ENCODE data around the gene PHLDA1. TPM values are rescaled to one million over a fixed set of nuclear protein-coding genes. Genes with fewer than 3 reads are reported as not detected.

The PHLDA1 gene
- total and polyA plus RNA-seq, 10 of the 15 experiments (the other 5 are each of a cell fraction or from before 2014, with no cell fraction given), result 0.66 to 14.2 (median 1.3) TPM

- Histone ChIP-seq H3K27me3 (replicated peaks in 1 of 2; ENCODE audit: control insufficient read depth in 2 of 2, insufficient read depth in 2 of 2, low read length in 1 of 2) (no peaks in the 10 kb centered on the region; a peak in 1 of 4 replicates), H2AFZ (ENCODE audit: control insufficient read depth, low read depth, low read length) (no peak overlapping the region), H3K9me3 (replicated peaks; ENCODE audit: control insufficient read depth, insufficient read depth, low read length) (no peaks in the 10 kb centered on the region), H3K79me2 (ENCODE audit: control insufficient read depth, insufficient read depth, low read length) (no peaks in the 10 kb centered on the region), H3K36me3 (ENCODE audit: control insufficient read depth in 2 of 2, insufficient read depth in 2 of 2, low read length in 1 of 2) (no peaks in the 10 kb centered on the region), H3K4me3 (no peak overlapping the region), H3K4me1 (ENCODE audit: control insufficient read depth, insufficient read depth, low read length) (no peaks in the 10 kb centered on the region), H3K4me2 (ENCODE audit: control insufficient read depth, insufficient read depth) (no peak overlapping the region), H3K27ac (ENCODE audit: control insufficient read depth, insufficient read depth) (no peak overlapping the region), H4K20me1 (ENCODE audit: control insufficient read depth, insufficient read depth) (no peaks in the 10 kb centered on the region), H3K9ac (ENCODE audit: control insufficient read depth, insufficient read depth, low read length) (no peak overlapping the region)
- no TSS peak for BruUV-seq (replicated peaks)
- DNase-seq (ENCODE audit: low read depth, low spot score) (no peak), ATAC-seq (no peak), FAIRE-seq (no peak)
- ChIA-PET SMC1A (ENCODE audit: uncharacterized antibody, unreplicated experiment) (interaction anchor here (0.8 to 0.9 kb wide), 2 partner anchors 11 to 27 kb away, joined by 3 read pairs; no protein-coding TSS in a partner anchor), RAD21 (ENCODE audit: unreplicated experiment) (no interaction called here), POLR2A (no interaction called here), CTCF (interaction anchor here (0.7 to 1.1 kb wide), 2 partner anchors 15 to 563 kb away, joined by 3 read pairs; no protein-coding TSS in a partner anchor)
- TF ChIP-seq RAD21 (IDR thresholded peaks at IDR 0.05; ENCODE audit: insufficient read depth, low read depth, low read length) (no peak), MEF2B (IDR thresholded peaks at IDR 0.05; ENCODE audit: partially characterized antibody, poor library complexity, severe bottlenecking) (no peak), BRCA1 (IDR thresholded peaks at IDR 0.05; ENCODE audit: low read depth, low read length) (no peak), SREBF2 (IDR thresholded peaks at IDR 0.05; ENCODE audit: low read length) (no peak), PML (IDR thresholded peaks at IDR 0.05; ENCODE audit: low read length) (no peak), MYC (IDR thresholded peaks at IDR 0.05; ENCODE audit: insufficient read depth, insufficient read length, insufficient replicate concordance, low read length, severe bottlenecking) (no peak), HDAC6 (IDR thresholded peaks at IDR 0.05; ENCODE audit: unreplicated experiment) (no peak)
- intact Hi-C loops (cut with micrococcal nuclease; ENCODE audit: unreplicated experiment) (no loop called here), in situ Hi-C loops (cut with MboI) (no loop called here)
- WGBS (ENCODE audit: insufficient coverage, insufficient replicate concordance, low lambda C conversion rate, missing lambda C conversion rate), result 77% methylated on average over 3 of the region's 3 CpGs
These were observed 33.9 kb downstream of the PHLDA1 start for GRCh38 chr12:75997658-75998057.

- ChIA-PET CTCF (interaction anchor here (0.7 to 1.1 kb wide), 2 partner anchors 14 to 470 kb away, joined by 3 read pairs; no protein-coding TSS in a partner anchor), SMC1A (ENCODE audit: uncharacterized antibody, unreplicated experiment) (interaction anchor here (0.8 to 1.9 kb wide), 3 partner anchors 9 to 37 kb away, joined by 3 to 4 read pairs (median 3); no protein-coding TSS in a partner anchor), POLR2A (no interaction called here), RAD21 (ENCODE audit: unreplicated experiment) (interaction anchor here (0.9 kb wide), 1 partner anchor 34 kb away, joined by 3 read pairs; the partner anchor contains the start of gene PHLDA1)
- H3K79me2 ChIP-seq (ENCODE audit: control insufficient read depth, insufficient read depth, low read length), result no peaks in the 10 kb centered on the region
- H3K4me2 ChIP-seq (ENCODE audit: control insufficient read depth, insufficient read depth), result no peak overlapping the region
- no peaks in the 10 kb centered on the region for H3K9me3 ChIP-seq (replicated peaks; ENCODE audit: control insufficient read depth, insufficient read depth, low read length)
- ATAC-seq (peak; percentile 36), FAIRE-seq (no peak), DNase-seq (ENCODE audit: low read depth, low spot score) (no peak)
- intact Hi-C loops (cut with micrococcal nuclease; ENCODE audit: unreplicated experiment) (no loop called here), in situ Hi-C loops (cut with MboI) (no loop called here)
- H4K20me1 ChIP-seq (ENCODE audit: control insufficient read depth, insufficient read depth), result no peaks in the 10 kb centered on the region
- H2AFZ ChIP-seq (ENCODE audit: control insufficient read depth, low read depth, low read length), result no peak overlapping the region
- no peaks in the 10 kb centered on the region; a peak in 1 of 4 replicates for H3K27me3 ChIP-seq (replicated peaks in 1 of 2; ENCODE audit: control insufficient read depth in 2 of 2, insufficient read depth in 2 of 2, low read length in 1 of 2)
- 0% methylated on average over 1 of the region's 1 CpG for WGBS (ENCODE audit: insufficient coverage, insufficient replicate concordance, low lambda C conversion rate, missing lambda C conversion rate)
- H3K4me1 ChIP-seq (ENCODE audit: control insufficient read depth, insufficient read depth, low read length), result no peaks in the 10 kb centered on the region
- BruUV-seq (replicated peaks), result no TSS peak
- no peak overlapping the region for H3K27ac ChIP-seq (ENCODE audit: control insufficient read depth, insufficient read depth)
- H3K4me3 ChIP-seq, result no peak overlapping the region
- H3K9ac ChIP-seq (ENCODE audit: control insufficient read depth, insufficient read depth, low read length), result no peak overlapping the region
- H3K36me3 ChIP-seq (ENCODE audit: control insufficient read depth in 2 of 2, insufficient read depth in 2 of 2, low read length in 1 of 2), result no peaks in the 10 kb centered on the region
- TF ChIP-seq ETV6 (conservative IDR thresholded peaks at IDR 0.05 in 1 of 2, IDR thresholded peaks at IDR 0.05 in 1 of 2; ENCODE audit: borderline replicate concordance in 1 of 2, low read depth in 1 of 2), result no peak
- TF ChIP-seq, protein P1, sequence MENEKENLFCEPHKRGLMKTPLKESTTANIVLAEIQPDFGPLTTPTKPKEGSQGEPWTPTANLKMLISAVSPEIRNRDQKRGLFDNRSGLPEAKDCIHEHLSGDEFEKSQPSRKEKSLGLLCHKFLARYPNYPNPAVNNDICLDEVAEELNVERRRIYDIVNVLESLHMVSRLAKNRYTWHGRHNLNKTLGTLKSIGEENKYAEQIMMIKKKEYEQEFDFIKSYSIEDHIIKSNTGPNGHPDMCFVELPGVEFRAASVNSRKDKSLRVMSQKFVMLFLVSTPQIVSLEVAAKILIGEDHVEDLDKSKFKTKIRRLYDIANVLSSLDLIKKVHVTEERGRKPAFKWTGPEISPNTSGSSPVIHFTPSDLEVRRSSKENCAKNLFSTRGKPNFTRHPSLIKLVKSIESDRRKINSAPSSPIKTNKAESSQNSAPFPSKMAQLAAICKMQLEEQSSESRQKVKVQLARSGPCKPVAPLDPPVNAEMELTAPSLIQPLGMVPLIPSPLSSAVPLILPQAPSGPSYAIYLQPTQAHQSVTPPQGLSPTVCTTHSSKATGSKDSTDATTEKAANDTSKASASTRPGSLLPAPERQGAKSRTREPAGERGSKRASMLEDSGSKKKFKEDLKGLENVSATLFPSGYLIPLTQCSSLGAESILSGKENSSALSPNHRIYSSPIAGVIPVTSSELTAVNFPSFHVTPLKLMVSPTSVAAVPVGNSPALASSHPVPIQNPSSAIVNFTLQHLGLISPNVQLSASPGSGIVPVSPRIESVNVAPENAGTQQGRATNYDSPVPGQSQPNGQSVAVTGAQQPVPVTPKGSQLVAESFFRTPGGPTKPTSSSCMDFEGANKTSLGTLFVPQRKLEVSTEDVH (IDR thresholded peaks at IDR 0.05; ENCODE audit: low read depth, partially characterized antibody), result no peak
These were observed 34.6 kb downstream of the PHLDA1 start for GRCh38 chr12:75996861-75997447.
